ENCODE results near the gene ABO. TPM values are rescaled to one million over a fixed set of nuclear protein-coding genes. Genes with fewer than 3 reads are reported as not detected.
"Not testable (repeated sequence)": the region's sequence is repeated elsewhere in the genome, so short reads cannot be mapped to it uniquely, and the experiment has no call there.

ABO gene
- total RNA-seq, 6 donors from 2014 or later, result 7.6 to 84.9 (median 35.4) TPM

GRCh38 chr9:133304158-133304470 is 29.1 kb upstream of the ABO start:
- DNase-seq, result no peak
- peaks cover 0 to 3% (median 0%) of the 10 kb centered on the region in 4 donors for H3K4me1 ChIP-seq
- no peak for ATAC-seq (ENCODE audit: low FRiP score in 2 of 2)
- H3K4me3 ChIP-seq, result no peak overlapping the region
- no peaks in the 10 kb centered on the region for H3K9me3 ChIP-seq
- H3K36me3 ChIP-seq, result no peaks in the 10 kb centered on the region
- no peak overlapping the region for H3K27ac ChIP-seq
- no peaks in the 10 kb centered on the region for H3K27me3 ChIP-seq
- TF ChIP-seq POLR2A (IDR thresholded peaks at IDR 0.05) (no peak), CTCF (IDR thresholded peaks at IDR 0.05) (no peak), POLR2AphosphoS5 (IDR thresholded peaks at IDR 0.05) (no peak), EP300 (IDR thresholded peaks at IDR 0.05) (no peak)
- WGBS, 2 donors, result 78 to 80% methylated on average over 13 of the region's 13 CpGs

GRCh38 chr9:133303266-133304157 is 28.5 kb upstream of the ABO start:
- no peak for TF ChIP-seq EP300 (IDR thresholded peaks at IDR 0.05)
- no peak for DNase-seq
- no peaks in the 10 kb centered on the region for H3K9me3 ChIP-seq

GRCh38 chr9:133301253-133302230 is 26.5 kb upstream of the ABO start:
- 89 to 90% methylated on average over 13 of the region's 13 CpGs for WGBS, 2 donors
- H3K4me3 ChIP-seq, result no peak overlapping the region
- ATAC-seq (ENCODE audit: low FRiP score in 2 of 2) (no peak), DNase-seq (peak in 1 of 2 donors; percentile 3)
- no peaks in the 10 kb centered on the region for H3K9me3 ChIP-seq
- TF ChIP-seq POLR2A (IDR thresholded peaks at IDR 0.05) (no peak), POLR2AphosphoS5 (IDR thresholded peaks at IDR 0.05) (no peak), EP300 (IDR thresholded peaks at IDR 0.05) (no peak), CTCF (IDR thresholded peaks at IDR 0.05) (no peak)
- no peaks in the 10 kb centered on the region for H3K27me3 ChIP-seq
- H3K4me1 ChIP-seq, result peaks cover 0 to 3% (median 0%) of the 10 kb centered on the region in 4 donors
- H3K27ac ChIP-seq, result no peak overlapping the region
- H3K36me3 ChIP-seq, result no peaks in the 10 kb centered on the region

More at GRCh38 chr9:133303266-133304157, 28.5 kb upstream of the ABO start:
- peaks cover 0 to 3% (median 0%) of the 10 kb centered on the region in 4 donors for H3K4me1 ChIP-seq
- H3K36me3 ChIP-seq, result no peaks in the 10 kb centered on the region
- no peaks in the 10 kb centered on the region for H3K27me3 ChIP-seq
- no peak overlapping the region for H3K4me3 ChIP-seq
- WGBS, 2 donors, result 84 to 91% methylated on average over 6 to 23 of the region's 26 CpGs
- ATAC-seq (ENCODE audit: low FRiP score in 2 of 2), result no peak
- no peak overlapping the region for H3K27ac ChIP-seq

- 49 to 82% methylated on average over 7 to 12 of the region's 16 CpGs for WGBS, 2 donors
- H3K4me1 ChIP-seq; H3K27me3 ChIP-seq; H3K9me3 ChIP-seq; ATAC-seq (ENCODE audit: low FRiP score in 2 of 2); H3K27ac ChIP-seq; H3K36me3 ChIP-seq: not testable (repeated sequence)
- H3K4me3 ChIP-seq, result peak overlapping the region in 1 of 4 donors; percentile 17
- DNase-seq, result peak in 1 of 2 donors; percentile 72
These were observed 25.0 kb upstream of the ABO start for GRCh38 chr9:133299996-133300395.

- H3K4me3 ChIP-seq, result no peak overlapping the region
- no peak overlapping the region for H3K27ac ChIP-seq
- ATAC-seq (ENCODE audit: low FRiP score in 2 of 2), result no peak
- TF ChIP-seq POLR2AphosphoS5 (IDR thresholded peaks at IDR 0.05) (no peak), CTCF (IDR thresholded peaks at IDR 0.05) (no peak), EP300 (IDR thresholded peaks at IDR 0.05) (no peak), POLR2A (IDR thresholded peaks at IDR 0.05) (no peak)
- peaks cover 0 to 8% (median 6%) of the 10 kb centered on the region in 4 donors for H3K9me3 ChIP-seq
- DNase-seq, result no peak
- no peaks in the 10 kb centered on the region for H3K36me3 ChIP-seq
- 58 to 85% methylated on average over 1 of the region's 1 CpG for WGBS, 2 donors
- no peaks in the 10 kb centered on the region for H3K27me3 ChIP-seq
- no peaks in the 10 kb centered on the region for H3K4me1 ChIP-seq
These were observed 19.3 kb upstream of the ABO start for GRCh38 chr9:133294257-133294656.
